Measurements from ENCODE around the gene VIM.
"Not testable (repeated sequence)": the region's sequence is repeated elsewhere in the genome, so short reads cannot be mapped to it uniquely, and the experiment has no call there.

The VIM gene

DNA sequence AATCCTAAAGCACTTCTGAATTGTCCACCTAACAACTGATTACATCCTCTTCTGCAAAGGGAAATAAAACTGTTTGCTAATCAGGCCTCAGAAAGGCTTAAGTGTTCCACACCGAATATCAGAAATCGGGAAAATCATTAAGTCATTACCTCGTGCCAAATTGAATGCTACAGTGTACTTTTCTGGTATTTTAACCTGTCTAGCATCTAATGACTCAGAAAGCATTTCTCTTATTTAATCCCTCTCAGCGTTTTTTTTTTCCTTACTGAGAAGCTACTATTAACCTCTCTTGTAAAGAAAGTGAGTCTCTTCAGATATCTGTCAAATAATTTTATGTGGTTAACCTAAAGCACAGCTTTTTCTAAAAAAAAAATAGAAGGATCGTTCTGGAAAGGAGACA is 28.6 kb downstream of the VIM start:
- no peak for DNase-seq (ENCODE audit: low spot score)

DNA sequence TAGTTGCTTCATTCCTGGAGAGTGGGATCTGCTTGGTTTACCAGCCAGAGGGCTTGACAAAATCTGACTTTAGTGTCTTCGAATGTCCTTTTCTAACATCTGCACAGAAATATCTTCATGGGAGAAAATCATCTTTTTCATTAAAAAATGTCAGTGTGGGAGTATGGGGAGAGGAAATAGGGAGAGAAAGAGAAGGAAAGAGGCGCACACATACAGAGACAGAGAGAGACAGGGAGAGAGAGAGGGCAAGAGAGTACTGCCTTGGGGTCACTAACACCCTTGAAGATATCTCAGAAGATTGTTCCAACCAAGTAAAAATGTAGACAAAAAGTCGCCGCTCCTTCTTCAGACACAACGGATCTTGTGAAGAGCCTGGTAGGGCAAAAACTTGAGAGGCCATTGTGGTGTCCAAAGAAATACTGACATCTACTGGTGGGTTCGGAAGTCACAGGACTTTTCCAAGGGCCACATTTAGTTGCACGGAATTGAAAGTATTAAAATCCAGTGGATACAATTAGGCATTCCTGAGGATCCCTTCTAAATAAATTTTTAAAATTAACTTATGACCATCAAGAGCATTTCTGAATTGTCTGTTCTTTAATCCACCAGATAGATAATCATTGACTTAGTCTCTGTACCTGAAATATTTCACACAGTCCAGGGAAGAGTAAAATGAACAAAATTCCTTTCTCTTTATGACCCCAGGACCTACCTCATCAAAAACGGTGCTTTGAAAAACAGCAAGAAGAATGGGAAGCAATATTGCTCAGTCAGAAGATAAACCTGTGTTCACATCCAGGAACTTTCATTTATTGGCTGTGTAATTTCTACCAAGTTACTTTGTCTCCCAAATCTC is 29.7 kb downstream of the VIM start:
- peak; percentile 70 for DNase-seq (ENCODE audit: low spot score)

DNA sequence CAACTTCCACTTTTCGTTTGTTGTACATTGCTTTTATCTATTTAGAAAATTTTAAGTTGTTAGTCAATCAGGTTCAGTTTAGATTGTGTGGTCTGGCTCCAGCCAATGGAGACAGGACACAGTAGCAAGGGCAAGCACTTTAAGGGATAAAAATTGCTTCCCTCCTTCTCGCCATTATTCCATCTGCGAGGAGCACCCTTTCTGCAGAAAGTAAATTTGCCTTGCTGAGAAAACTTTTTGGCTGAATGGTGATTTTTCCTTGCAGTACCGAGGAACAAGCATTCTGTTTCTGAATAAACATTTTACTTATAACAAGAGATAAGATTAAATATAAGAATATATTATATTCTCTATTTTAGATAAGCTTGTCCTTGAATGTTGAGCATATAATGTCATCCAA is 34.5 kb downstream of the VIM start:
- no peak for DNase-seq (ENCODE audit: low spot score)

DNA sequence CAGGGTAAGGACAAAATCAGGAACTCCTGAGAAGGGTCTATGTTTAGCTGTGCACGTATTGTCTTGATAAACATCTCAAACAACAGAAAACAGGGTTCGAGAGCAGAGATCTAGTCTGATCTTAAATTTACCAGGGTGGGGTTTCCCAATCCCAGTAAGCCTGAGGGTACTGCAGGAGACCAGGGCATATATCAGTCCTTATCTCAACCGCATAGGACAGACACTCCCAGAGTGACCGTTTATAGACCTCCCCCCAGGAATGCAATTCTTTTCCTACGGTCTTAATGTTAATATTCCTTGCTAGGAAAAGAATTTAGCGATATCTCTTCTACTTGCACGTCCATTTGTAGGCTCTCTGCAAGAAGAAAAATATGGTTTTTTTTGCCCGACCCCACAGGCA is 35.5 kb downstream of the VIM start:
- DNase-seq (ENCODE audit: low spot score): no peak

DNA sequence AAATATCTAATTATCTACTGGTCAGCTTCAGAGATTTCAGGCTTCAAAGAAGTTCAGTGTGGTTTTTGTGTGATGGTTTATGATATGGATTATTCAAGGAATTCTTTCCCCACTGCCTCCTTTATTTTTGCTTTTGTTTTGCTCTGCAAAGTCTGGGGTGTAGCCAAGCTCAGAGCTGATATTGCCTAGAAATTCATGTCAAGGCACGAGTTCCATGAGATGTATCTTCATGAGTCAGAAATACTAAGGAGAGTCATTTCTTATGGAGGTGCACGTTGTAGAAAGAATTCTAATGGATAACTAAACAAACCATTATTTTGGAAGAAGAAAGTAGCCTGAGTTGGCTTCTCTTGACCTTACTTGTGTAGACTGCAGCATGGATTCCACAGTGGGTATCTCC is 37.4 kb downstream of the VIM start:
- no peak for DNase-seq (ENCODE audit: low spot score)

DNA sequence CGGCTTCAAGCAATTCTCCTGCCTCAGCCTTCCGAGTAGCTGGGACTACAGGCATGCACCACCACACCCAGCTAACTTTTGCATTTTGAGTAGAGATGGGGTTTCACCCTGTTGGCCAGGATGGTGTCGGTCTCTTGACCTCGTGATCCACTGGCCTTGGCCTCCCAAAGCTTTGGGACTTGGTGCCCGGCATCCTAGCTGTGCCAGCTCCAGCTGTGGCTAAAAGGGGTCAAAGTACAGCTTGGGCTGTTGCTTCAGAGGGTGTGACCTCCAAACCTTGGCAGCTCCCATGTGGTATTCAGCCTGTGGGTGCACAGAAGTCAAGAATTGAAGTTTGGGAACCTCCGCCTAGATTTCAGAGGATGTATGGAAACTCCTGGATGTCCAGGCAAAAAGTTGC is 38.5 kb downstream of the VIM start:
- not testable (repeated sequence) for DNase-seq (ENCODE audit: low spot score)

DNA sequence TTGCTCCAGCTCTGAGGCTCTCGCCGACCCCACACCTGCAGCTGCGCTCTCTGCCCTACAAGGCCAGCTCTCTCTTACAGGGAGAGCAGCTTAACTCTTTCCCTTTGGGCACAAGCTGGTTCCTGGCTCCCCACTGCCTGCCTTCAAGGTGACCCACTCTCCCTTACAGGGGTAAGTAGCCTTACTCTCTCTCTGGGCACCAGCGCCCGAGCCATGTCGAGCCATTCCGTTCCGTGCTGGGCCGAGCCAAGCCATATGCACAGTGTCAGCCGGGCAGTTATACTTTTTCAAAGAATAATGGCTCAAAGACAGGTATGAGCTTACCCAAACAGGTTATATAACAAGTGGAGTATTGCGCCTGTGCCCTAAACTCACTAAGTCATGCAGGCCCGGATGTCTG is 44.6 kb downstream of the VIM start:
- no peak for DNase-seq (ENCODE audit: low spot score)

DNA sequence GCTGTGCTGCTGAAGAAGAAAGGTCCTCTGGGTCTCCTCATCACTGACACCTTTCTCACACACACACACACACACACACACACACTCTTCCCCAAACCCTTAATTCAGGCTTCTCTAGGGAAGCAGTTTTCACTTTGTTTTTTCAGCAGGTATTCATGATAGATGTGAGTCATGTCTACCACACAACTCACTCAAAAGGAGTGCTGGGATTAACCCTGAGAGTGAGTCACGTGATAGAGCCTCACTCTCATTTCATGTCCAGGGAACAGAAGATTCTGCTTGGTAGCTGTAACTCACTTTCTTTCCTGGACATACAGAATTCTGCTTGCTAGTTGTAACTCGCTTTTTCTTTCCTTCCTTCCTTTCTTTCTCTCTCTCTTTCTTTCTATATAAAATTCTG is 45.4 kb downstream of the VIM start:
- no peak for DNase-seq (ENCODE audit: low spot score)

DNA sequence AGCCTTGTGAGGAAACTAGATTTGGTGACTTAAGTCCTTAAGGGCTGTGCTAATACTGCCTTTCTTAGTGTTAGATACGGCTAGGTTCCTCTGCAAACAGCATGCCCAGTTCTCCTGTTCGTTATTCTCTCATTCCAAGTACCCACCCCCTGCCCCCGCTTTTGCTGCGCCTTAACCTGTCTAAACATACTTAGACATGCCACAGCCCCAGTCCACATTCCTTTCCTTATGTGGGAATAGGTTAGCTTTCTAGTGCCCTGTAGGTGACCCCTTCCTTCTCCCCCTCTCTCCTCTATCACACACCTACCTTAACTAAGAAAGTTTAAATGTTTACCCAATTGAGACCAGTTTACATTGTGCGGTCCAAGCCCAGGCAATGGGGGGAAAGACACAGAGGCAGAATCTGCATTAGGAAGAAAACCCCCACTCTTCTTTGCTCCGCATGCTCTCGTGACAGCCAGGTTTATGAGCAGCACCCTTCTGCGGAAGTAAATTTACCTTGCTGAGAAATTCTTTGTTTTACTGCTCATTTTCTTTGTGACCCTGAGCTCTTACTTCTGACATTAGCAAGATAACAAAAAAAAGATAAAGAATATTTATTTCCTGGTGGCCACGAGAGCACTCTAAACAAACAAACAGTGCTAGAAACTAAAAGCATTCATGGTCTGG is 48.8 kb downstream of the VIM start:
- no peak for DNase-seq (ENCODE audit: low spot score)

DNA sequence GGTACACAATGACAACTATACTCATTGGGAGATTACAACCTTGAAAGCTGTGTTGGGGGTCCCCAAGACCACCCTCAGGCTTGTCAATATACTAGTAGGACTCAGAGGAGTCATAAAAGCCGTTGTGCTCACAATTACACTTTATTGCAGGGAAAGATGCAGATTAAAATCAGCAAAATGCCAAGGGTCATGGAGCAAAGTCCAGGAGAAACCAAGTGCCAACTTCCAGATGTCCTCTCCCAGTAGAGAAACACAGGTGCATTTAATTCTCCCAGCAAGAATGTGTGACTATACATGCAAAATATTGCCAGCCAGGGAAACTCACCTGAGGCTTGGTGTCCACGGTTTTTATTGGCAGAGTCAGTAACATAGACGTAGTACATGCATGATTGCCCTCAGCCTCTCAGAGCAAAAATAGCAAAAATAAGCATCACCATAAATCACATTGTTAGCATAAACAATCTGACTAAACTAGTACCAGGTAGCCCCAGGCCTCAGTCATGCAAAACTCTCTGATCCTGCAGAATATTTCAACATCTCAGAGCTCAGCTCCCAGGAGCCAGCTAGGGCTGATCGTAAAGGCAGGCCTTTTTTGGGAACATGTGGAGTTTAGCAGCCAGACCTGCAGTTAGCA is 50.7 kb downstream of the VIM start:
- DNase-seq (ENCODE audit: low spot score): no peak

DNA sequence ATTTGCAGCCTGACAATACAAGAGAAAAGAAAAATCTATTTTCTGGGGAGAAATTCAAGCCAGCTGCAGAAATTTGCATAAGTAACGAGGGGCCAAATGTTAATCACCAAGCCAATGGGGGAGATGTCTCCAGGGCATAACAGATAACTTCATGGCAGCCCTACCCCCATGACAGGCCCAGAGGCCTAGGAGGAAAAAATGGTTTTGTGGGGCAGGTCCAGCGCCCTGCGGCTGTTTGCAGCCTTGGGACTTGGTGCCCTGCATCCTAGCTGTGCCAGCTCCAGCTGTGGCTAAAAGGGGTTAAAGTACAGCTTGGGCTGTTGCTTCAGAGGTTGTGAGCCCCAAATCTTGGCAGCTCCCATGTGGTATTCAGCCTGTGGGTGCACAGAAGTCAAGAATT is 54.3 kb downstream of the VIM start:
- no peak for DNase-seq (ENCODE audit: low spot score)

DNA sequence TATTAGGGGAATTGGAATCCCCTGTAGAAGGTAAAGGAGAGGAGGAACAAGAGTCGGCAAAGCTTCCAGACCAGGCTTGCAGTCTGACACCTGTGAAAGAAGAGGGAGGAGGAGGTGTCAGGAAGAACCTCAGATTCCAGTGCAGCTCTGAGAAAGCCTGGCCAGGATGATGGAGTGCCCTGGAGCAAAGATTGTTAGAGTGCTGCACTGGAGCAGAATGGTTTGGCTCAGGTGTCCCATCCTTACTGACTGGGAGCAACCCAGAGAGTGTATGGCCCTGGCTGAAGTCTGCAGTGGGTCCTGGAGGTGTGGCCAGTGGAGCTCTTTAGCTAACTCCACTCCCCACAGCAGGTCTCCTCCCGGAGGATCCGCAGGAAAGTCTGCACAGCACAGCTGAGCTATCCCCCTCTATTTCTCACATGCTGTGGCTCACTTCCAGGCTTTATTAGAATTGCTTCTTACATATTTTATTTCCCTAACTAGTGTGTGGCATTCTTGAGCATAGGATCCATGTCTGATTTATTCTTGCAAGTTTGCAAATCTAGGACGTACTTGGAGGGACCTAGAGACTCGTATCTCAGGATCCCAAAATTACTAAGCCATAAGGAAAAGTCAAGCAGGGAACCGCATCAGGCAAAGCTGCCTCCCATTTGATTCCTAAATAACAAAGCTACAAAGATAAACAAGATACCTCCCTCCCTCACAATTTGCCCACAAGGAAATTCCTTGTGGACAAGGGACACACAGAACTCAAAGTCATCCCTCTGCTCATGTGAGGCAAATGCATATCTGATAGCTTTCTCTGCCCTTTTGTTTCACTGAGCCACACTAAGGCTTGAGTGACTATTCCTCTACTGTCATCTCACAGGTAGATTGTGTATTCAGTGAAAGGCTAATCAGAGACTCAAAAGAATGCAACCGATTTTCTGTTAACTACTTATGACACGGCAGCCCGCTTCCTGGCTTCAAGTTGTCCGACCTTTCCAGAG is 58.8 kb downstream of the VIM start:
- no peak for DNase-seq (ENCODE audit: low spot score)
